ENCODE results near the gene SLC25A48.

The SLC25A48 gene

DNA sequence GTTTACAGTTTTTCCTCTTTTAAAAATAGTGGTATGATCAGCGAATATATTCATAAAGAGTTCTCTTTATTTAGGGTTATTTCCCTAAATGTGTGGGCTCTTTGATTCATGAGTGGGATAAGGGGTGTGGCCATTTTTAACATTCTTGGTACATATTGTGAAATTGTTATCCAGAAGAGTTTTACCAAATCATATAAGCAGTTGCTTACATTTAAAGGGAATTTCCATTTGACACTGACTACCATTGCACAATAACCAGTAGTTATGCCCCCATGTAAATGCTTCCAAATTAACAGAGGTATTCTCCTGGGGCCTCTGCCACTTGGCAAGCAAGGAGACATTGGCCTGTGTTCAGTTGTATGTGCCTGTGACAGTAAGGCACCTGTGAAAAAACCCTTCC, 27.2 kb downstream of the SLC25A48 start:
- no peak for DNase-seq

DNA sequence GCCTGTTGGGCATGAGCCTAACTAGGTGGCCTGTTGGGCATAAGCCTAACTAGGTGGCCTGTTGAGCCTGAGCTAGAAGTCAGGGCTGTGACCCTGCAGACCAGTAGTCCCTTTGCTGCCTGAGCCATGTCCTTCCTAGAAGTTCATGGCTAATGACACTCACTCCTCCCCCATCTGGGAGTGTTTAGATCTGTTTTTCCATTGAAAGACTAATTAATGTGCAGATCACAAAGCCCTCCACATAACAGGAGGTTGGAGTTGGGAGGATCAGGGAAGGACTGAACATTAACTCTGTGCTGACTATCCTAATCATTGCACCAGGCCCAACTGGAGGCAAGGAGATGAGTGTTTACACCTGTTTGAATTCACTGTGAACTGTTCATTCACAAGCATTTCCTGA, 27.6 kb downstream of the SLC25A48 start:
- no peak for DNase-seq

GRCh38 chr5:135862744-135863143, 28.3 kb downstream of the SLC25A48 start:
- no peak for DNase-seq

- no peak for DNase-seq
These were observed 30.3 kb downstream of the SLC25A48 start for GRCh38 chr5:135864503-135865435.

DNA sequence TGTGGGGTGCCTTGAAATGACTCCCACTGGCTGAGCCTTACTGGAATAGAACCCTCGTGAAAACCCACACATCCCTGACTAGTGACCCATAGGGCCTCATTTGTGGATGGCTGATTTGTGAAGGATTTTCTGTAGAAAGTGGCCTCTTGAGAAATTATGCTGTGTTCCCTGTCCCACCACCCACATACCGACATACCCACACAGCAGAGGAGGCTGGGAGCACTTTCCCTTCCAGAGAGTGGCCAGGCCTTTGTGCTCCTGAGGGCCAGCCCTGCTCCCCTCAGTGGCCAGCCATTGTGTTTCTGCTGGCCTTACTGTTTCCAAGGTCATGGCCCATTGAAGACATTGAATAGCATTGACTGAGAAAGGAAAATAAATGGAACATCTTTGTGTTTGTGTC, 31.6 kb downstream of the SLC25A48 start:
- DNase-seq = no peak

GRCh38 chr5:135867599-135867998, 33.1 kb downstream of the SLC25A48 start:
- no peak for DNase-seq

DNA sequence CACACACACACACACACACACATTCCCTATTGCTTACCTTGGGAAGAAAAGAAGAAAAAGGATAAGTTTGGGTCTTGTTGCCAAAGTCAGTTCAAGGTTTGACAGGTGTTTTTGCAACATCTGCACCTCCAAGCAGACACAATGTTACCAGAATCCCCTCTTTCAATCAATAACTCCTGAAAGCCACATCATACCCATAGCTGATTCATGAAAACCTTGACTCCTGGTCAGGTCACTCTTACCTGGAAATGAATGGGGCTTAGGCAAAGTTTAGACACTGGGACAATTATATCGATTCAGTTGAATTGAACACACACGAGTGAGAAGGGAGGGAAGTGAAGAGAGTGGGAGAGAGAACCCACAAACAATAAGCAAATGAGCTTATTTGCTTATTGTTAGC, 34.2 kb downstream of the SLC25A48 start:
- DNase-seq = no peak

DNA sequence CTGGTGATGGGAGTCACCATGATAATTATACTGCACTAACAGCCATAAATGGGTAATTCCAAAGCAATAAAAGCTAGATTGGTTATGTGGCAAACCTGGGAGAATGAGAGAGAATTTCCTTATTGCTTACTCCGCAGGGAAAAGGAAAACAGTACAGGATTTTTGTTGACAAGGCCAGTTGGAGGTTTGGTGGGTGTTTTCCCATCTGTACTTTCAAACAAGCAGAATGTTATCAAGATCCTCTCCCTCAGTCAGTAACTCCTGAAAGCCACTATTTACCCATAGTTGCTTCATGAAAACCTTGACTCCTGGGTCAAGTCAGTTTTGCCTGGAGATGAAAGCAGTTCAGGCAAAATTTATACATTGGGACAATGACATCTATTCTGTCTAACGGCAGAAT, 34.8 kb downstream of the SLC25A48 start:
- DNase-seq = no peak

DNA sequence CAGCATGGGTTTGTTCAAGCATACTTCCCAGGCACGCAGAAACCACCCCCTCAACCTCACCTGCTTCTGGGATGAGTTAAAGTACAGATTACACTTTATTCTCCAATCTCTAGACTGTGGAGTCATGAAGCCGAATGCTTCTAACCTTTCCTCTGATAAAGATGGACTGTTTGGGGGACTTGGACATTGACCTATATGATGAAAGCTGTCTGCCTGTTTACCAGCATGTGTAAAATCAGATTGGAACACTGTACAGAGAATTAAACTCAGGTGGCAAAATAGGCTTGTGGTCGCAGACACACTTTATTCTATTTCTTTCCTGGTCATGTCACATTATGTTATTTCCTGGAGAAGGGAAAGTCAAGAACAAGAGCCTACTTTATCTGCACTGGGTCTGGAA, 35.5 kb downstream of the SLC25A48 start:
- no peak for DNase-seq

DNA sequence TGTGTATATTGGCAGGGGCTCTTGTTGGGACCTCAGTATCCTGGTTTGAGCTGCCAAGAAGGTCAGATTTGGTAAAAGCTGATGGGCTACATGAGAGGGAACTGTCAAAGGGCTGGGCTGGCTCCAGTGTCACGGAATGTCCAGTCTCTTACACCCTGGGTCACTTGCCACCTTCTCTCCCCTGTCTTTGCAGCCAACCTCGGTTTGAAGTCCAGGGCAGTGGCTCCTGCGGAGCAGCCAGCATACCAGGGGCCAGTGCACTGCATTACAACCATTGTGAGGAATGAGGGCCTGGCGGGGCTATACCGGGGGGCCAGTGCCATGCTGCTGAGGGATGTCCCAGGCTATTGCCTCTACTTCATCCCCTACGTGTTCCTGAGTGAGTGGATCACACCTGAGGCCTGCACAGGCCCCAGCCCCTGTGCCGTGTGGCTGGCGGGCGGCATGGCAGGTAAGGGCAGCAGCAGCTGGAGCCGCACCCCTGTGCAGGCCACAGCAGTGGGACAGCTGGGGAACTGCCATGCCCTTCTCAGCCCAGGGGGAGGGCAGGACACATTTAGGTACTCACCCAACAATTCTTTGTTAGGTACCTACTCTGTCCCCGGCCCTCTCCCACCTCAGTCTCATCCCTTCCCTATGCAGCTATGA, 36.9 kb downstream of the SLC25A48 start:
- DNase-seq = no peak

- DNase-seq = no peak
These were observed 39.4 kb downstream of the SLC25A48 start for GRCh38 chr5:135873831-135874230.

- no peak for DNase-seq
These were observed 40.0 kb downstream of the SLC25A48 start for GRCh38 chr5:135874461-135874860.

GRCh38 chr5:135875567-135875966, 41.1 kb downstream of the SLC25A48 start:
- no peak for DNase-seq

DNA sequence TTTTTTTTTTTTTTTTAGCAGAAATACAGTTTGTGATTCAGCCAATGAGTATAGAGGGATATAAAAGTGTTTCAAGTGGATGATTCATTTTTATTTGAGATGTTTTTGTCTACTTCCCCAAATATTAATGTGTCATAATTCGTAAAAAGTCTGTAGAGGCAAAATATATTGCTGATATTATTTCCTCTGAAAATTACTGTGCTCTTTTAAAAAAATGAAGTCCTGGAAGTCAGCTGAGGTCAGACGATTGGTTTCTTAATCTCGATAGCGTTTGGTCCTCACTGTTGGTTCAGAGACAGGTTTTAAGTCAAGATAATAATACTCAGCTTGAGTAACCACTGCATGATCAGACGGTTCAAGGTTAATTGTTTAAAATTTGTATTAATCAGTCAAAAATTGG, 41.7 kb downstream of the SLC25A48 start:
- DNase-seq = no peak

DNA sequence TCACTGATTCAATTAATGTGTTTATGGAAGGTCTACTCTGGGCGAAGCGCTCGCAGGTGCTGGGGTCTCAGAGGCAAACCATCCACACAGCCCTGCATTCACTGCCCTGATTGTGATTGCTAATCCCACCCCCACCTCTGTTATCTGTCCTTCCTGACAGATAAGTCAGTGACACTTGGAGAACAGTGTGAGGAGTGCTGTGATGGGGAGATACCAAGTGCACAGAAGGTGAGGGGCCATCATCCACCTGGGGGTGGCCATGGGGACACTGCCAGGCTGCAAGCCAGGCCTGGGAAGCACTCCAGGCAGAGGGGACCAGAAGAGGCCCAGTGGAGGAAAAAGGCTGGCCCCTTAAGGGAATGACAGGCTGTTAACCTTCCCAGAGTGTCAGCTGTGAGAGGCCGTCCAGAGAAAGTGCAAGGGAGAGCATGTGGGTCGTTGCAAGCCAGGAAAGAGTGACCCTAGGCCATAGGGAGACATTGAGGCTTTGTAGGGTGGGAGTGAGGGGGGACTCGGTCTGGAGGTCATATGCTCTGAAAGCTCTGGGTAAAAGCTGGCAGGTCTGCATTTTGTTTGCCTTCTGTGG, 43.2 kb downstream of the SLC25A48 start:
- no peak for DNase-seq

GRCh38 chr5:135878156-135878620, 43.7 kb downstream of the SLC25A48 start:
- no peak for DNase-seq

GRCh38 chr5:135879591-135879990, 45.1 kb downstream of the SLC25A48 start:
- DNase-seq = no peak

DNA sequence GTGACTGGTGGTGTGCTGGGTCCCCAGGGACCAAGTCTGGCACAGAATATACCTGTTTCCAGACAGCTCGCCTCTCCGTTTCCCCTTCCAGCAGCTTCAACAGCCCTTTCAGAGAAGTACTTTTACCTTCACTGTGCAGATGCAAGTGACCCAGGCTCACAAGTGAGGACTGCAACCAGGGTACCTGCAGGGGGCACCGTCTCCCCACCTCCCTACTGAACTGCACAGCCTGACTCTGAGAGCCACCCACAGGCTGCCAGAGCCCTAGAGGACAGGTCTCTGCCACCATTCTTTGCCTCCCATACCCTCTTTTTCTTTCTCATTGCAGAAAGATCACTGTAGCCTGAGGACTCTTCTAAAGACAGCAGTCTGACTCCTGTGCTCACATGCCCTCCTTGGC, 45.8 kb downstream of the SLC25A48 start:
- DNase-seq = peak; percentile 17

GRCh38 chr5:135880801-135881200, 46.3 kb downstream of the SLC25A48 start:
- DNase-seq = no peak

DNA sequence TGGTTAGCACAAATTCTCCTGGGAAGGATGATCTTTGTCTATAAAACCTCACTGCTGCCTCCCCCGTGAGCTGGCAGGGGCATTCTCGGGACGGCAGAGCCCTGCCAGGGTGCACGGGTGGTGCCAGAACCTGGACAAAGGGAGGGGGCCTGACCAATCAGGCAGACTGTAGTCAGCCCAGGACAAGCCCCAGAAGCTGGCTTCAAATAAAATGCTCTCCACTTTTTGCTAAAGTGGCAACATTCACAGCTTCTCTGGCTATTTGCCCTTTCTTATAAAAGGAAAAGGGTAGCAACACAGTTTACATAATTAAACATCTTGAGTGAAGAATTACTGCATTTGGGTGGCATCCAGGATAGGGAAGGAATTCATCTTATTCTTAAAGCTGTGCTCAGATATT, 46.8 kb downstream of the SLC25A48 start:
- DNase-seq = no peak

- DNase-seq = no peak
These were observed 47.4 kb downstream of the SLC25A48 start for GRCh38 chr5:135881819-135882218.

DNA sequence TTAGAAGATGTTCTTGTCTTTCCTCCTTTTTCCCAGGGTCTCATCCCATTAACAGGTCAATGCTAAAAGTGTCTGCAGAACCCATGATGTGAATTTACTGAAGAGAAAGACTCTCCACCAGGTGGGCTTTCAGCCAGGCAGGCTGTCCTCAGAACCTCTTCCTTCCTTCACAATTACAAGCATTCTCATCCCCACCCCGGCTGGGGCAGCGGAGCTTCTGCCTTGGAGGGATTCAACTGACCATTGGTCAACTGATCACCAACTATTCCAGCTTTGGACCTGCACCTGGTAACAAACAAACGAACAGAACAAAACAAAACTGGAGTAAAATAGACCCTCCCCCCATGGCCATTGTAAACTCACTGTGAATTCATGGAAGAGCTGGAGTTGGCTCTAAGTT, 48.6 kb downstream of the SLC25A48 start:
- no peak for DNase-seq

DNA sequence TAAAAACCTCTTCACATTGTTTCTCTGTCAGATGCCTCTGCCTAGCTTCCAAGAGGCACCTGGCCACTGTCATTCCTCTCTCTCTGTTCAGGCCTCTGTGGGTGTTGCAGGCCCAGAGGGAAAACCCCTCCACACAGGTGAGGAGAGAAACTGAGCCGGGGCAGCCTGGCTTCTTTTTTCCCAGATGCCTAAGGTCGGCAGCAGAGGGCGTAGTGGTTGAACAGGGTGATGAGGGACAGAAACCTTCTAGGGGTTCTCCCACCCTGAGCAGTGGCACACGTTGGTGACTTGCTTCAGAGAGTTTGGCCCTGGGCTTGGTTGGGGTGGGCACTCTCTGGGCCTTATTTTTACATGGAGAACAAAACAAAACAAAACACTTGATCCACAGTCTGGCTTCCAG, 49.0 kb downstream of the SLC25A48 start:
- DNase-seq = no peak

- no peak for DNase-seq
These were observed 50.6 kb downstream of the SLC25A48 start for GRCh38 chr5:135885031-135885430.

Measured in activated CD4-positive, alpha-beta T cell treated with anti-CD3 and anti-CD28 coated beads, Interleukin-2, amount 50 U/mL, for 16 hours (primary cell).